ENCODE data around the gene TCL1A.

The TCL1A gene

GRCh38 chr14:95659990-95660385, 53.9 kb downstream of the TCL1A start:
- ATAC-seq (ENCODE audit: insufficient read depth, low read depth), result no peak
- Histone ChIP-seq H3K36me3 (ENCODE audit: insufficient read depth, low read length) (no peaks in the 10 kb centered on the region), H3K4me2 (ENCODE audit: insufficient read depth, low read length) (no peak overlapping the region), H3K4me3 (ENCODE audit: low read depth in 1 of 2, low read length in 2 of 2) (no peak overlapping the region), H3K9ac (ENCODE audit: low read depth, low read length) (no peak overlapping the region), H3K27ac (ENCODE audit: low read length) (no peak overlapping the region), H3K79me2 (ENCODE audit: insufficient read depth, low read length) (no peaks in the 10 kb centered on the region), H3K27me3 (ENCODE audit: insufficient read depth, low read length, poor library complexity) (no peaks in the 10 kb centered on the region), H4K20me1 (ENCODE audit: insufficient read depth, low read length) (no peaks in the 10 kb centered on the region; the same call in 1 of the 2 replicates), H3K4me1 (ENCODE audit: insufficient read depth, low read length) (no peaks in the 10 kb centered on the region), H2AFZ (ENCODE audit: low read depth, low read length) (no peak overlapping the region), H3K9me3 (ENCODE audit: insufficient read depth, low read length, severe bottlenecking) (no peaks in the 10 kb centered on the region)
- DNase-seq, result no peak
- TF ChIP-seq EZH2 (IDR thresholded peaks at IDR 0.05; ENCODE audit: borderline replicate concordance, low read depth, low read length, severe bottlenecking) (no peak), CTCF (IDR thresholded peaks at IDR 0.05; ENCODE audit: borderline replicate concordance, extremely low read depth, low read length, poor library complexity, severe bottlenecking) (no peak)
